GM23248 (cell line): ENCODE measurements around the gene GLG1. TPM values are rescaled to one million over a fixed set of nuclear protein-coding genes. Genes with fewer than 3 reads are reported as not detected.
A peak's percentile ranks its signal among the peaks of the same experiment; 100 is the strongest.
"Not testable (repeated sequence)": the region's sequence is repeated elsewhere in the genome, so short reads cannot be mapped to it uniquely, and the experiment has no call there.

Experiments used
- DNase-seq: peaks from one replicate; pipeline ENCODE4 v3.0.0-alpha.2; 2015
- H2AFZ ChIP-seq: fragments of 200-600 bp; sonication (generic); 2 replicates; pipeline ENCODE4 v1.6.1; 2016; ENCODE audit warnings: antibody characterized with exemption
- H3F3A ChIP-seq: fragments of 200-600 bp; sonication (generic); 2 replicates; pipeline ENCODE4 v1.6.1; 2016; ENCODE audit warnings: mild to moderate bottlenecking, antibody characterized with exemption, mixed run types; ENCODE audit not compliant: insufficient read depth
- H3K27ac ChIP-seq: fragments of 200-600 bp; sonication (generic); 2 replicates; pipeline ENCODE4 v1.5.1; 2016; ENCODE audit warnings: mild to moderate bottlenecking
- H3K27me3 ChIP-seq: fragments of 200-600 bp; sonication (generic); replicated peaks from 2 replicates; pipeline ENCODE4 v1.6.1; 2016; ENCODE audit warnings: mild to moderate bottlenecking; ENCODE audit not compliant: insufficient read depth
- H3K36me3 ChIP-seq: fragments of 200-600 bp; sonication (generic); 2 replicates; pipeline ENCODE4 v1.6.1; 2016; ENCODE audit warnings: low read depth, mild to moderate bottlenecking
- H3K4me1 ChIP-seq: fragments of 200-600 bp; sonication (generic); 2 replicates; pipeline ENCODE4 v1.6.1; 2016; ENCODE audit warnings: mild to moderate bottlenecking; ENCODE audit not compliant: insufficient read depth
- H3K4me2 ChIP-seq: fragments of 200-600 bp; sonication (generic); one replicate; pipeline ENCODE4 v1.6.1; 2016; ENCODE audit warnings: mild to moderate bottlenecking; ENCODE audit not compliant: unreplicated experiment
- H3K4me3 ChIP-seq: fragments of 200-600 bp; sonication (generic); 2 replicates; pipeline ENCODE4 v1.5.1; 2016; ENCODE audit warnings: mild to moderate bottlenecking
- H3K79me2 ChIP-seq: fragments of 200-600 bp; sonication (generic); 2 replicates; pipeline ENCODE4 v1.6.1; 2016; ENCODE audit warnings: mild to moderate bottlenecking; ENCODE audit not compliant: insufficient read depth
- H3K9ac ChIP-seq: fragments of 200-600 bp; sonication (generic); 2 replicates; pipeline ENCODE4 v1.6.1; 2016; ENCODE audit warnings: mild to moderate bottlenecking
- H3K9me2 ChIP-seq: fragments of 200-600 bp; sonication (generic); 2 replicates; pipeline ENCODE4 v1.6.1; 2016; ENCODE audit warnings: mixed run types, mild to moderate bottlenecking, moderate library complexity; ENCODE audit not compliant: insufficient read depth
- H3K9me3 ChIP-seq: fragments of 200-600 bp; sonication (generic); one replicate; pipeline ENCODE4 v1.6.1; 2017; ENCODE audit warnings: low read depth
- H4K20me1 ChIP-seq: fragments of 200-600 bp; sonication (generic); 2 replicates; pipeline ENCODE4 v1.6.0; 2016; ENCODE audit not compliant: insufficient read depth
- EZH2 ChIP-seq: fragments of 200-600 bp; sonication (generic); IDR thresholded peaks from 2 replicates; pipeline ENCODE4 v1.6.1; 2018; ENCODE audit warnings: antibody characterized with exemption, mild to moderate bottlenecking; ENCODE audit not compliant: insufficient read depth, poor library complexity, severe bottlenecking
- EZH2phosphoT487 ChIP-seq: fragments of 200-600 bp; sonication (generic); IDR thresholded peaks from 2 replicates; pipeline ENCODE4 v1.6.1; 2018; ENCODE audit warnings: antibody characterized with exemption, moderate library complexity, mild to moderate bottlenecking, low read depth; ENCODE audit not compliant: insufficient read depth
- WGBS, 2 experiments: methylation state at CpG; one replicate each; pipeline ENCODE4 v1.1.6; 2015 to 2017; ENCODE audit warnings: low lambda C conversion rate in 2 of 2, low coverage in 1 of 2; ENCODE audit errors: missing lambda C conversion rate in 2 of 2; 5-methylcytosine and 5-hydroxymethylcytosine counted together
- in situ Hi-C: fragments of 300-500 bp; cut with MboI; formaldehyde crosslinking; loops from 2 replicates; pipeline ENCODE4 v1.15.0; 2020
- polyA plus RNA-seq: library from polyadenylated mRNA; unstranded; fragments of >200 nt; fragmentation: Nextera tagmentation; extraction: Ambion mirVana; gene quantifications from 2 replicates; pipeline ENCODE4 v1.2.1, GENCODE V29; 2016
- total RNA-seq: library from RNA; depleted of rRNA; stranded (reverse); fragments of >200 nt; shearing (Covaris generic); gene quantifications from 2 replicates; pipeline ENCODE4 v1.2.3, GENCODE V29; 2014

Gene GLG1
- total and polyA plus RNA-seq, 2 experiments from 2014 or later: 136 to 145 TPM

- peaks cover 99% of the 10 kb centered on the region for H3K79me2 ChIP-seq
- H3K9ac ChIP-seq: no peak overlapping the region
- H3K4me1 ChIP-seq: 0 out of 2 replicates have a peak, but pooled peaks cover 4% of the 10 kb centered on the region
- H3K9me2 ChIP-seq: no peaks in the 10 kb centered on the region
- no peak for DNase-seq
- no peak overlapping the region for H2AFZ ChIP-seq
- H3K4me2 ChIP-seq: no peak overlapping the region
- WGBS, 2 experiments: 89% methylated on average over 1 of the region's 1 CpG
- no peak overlapping the region for H3K4me3 ChIP-seq
- H3K36me3 ChIP-seq: no peaks in the 10 kb centered on the region
- in situ Hi-C loops: no loop called here
- H4K20me1 ChIP-seq: peaks cover 12% of the 10 kb centered on the region
- no peak overlapping the region for H3K27ac ChIP-seq
- no peak for TF ChIP-seq EZH2
- no peak for TF ChIP-seq EZH2phosphoT487
- no peaks in the 10 kb centered on the region for H3F3A ChIP-seq
- H3K27me3 ChIP-seq: no peaks in the 10 kb centered on the region
- H3K9me3 ChIP-seq: no peaks in the 10 kb centered on the region
Observed at GRCh38 chr16:74557275-74557674, 49.6 kb downstream of the GLG1 start.

DNA sequence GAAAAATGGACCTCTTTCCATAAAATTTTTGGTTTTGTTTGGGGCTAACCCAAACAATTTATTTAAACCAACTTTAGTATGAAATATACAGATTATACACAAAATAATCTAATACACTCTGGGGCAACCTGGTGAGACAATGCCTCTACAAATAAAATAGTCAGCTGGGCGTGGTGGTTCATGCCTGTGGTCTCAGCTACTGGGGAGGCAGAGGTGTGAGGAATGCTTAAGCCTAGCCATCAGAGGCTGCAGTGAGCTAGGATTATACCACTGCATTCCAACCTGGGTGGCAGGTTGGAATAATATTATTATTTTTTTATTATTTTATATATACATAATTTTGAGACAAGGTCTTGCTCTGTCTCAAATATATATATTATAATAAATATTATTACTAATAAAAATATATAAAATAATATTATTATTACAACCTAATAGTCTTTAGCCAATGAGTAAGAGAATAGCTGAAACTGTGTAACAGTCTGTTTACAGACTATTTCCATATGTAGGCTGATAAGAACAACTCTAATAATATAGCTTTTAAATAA is 50.5 kb downstream of the GLG1 start:
- H4K20me1 ChIP-seq: peaks cover 7% of the 10 kb centered on the region
- H3K4me3 ChIP-seq: no peak overlapping the region
- H2AFZ ChIP-seq: no peak overlapping the region
- no peak overlapping the region for H3K9ac ChIP-seq
- peak; percentile 52 for DNase-seq
- H3K27ac ChIP-seq: no peak overlapping the region
- H3K27me3 ChIP-seq: no peaks in the 10 kb centered on the region
- no peaks in the 10 kb centered on the region for H3K9me3 ChIP-seq
- no peaks in the 10 kb centered on the region for H3K9me2 ChIP-seq
- peaks cover 95% of the 10 kb centered on the region for H3K79me2 ChIP-seq
- in situ Hi-C loops: no loop called here
- no peaks in the 10 kb centered on the region for H3F3A ChIP-seq
- no peak for TF ChIP-seq EZH2
- no peak for TF ChIP-seq EZH2phosphoT487
- no peak overlapping the region for H3K4me2 ChIP-seq
- H3K4me1 ChIP-seq: 0 out of 2 replicates have a peak, but pooled peaks cover under 1% of the 10 kb centered on the region
- H3K36me3 ChIP-seq: no peaks in the 10 kb centered on the region
- 90 to 97% methylated on average over 1 of the region's 1 CpG for WGBS, 2 experiments

DNA sequence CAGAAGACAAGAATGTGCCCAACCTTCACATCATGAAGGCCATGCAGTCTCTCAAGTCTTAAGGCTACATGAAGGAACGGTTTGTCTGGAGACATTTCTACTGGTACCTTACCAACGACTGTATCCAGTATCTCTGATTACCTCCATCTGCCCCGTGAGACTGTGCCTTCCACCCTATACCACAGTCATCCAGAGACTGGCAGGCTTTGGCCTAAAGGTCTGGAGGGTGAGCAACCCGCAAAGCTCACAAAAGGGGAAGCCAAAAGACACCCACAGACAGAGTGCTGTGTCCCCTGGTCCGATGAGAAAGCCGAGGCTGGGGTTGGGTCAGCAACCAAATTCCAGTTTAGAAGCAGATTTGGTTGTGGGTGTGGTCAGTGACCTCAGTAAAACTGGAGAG is 54.6 kb downstream of the GLG1 start:
- 90 to 91% methylated on average over 4 of the region's 6 CpGs for WGBS, 2 experiments
- H3K9ac ChIP-seq, H3K9me3 ChIP-seq, H3K36me3 ChIP-seq, H3K4me3 ChIP-seq, H3K27me3 ChIP-seq, H3K4me2 ChIP-seq, DNase-seq, H3K9me2 ChIP-seq, H3F3A ChIP-seq, in situ Hi-C loops, H3K27ac ChIP-seq, H3K4me1 ChIP-seq, H2AFZ ChIP-seq, H4K20me1 ChIP-seq: not testable (repeated sequence)
- H3K79me2 ChIP-seq: peaks cover 78% of the 10 kb centered on the region

GRCh38 chr16:74550227-74551019 is 56.5 kb downstream of the GLG1 start:
- H3K9me3 ChIP-seq, H3K9me2 ChIP-seq, H3K36me3 ChIP-seq, H3K4me1 ChIP-seq, H3K4me2 ChIP-seq, H3K9ac ChIP-seq, DNase-seq, H3K27me3 ChIP-seq, H3F3A ChIP-seq, H4K20me1 ChIP-seq, H2AFZ ChIP-seq, H3K4me3 ChIP-seq, H3K27ac ChIP-seq, in situ Hi-C loops: not testable (repeated sequence)
- 69 to 72% methylated on average over 7 of the region's 7 CpGs for WGBS, 2 experiments
- peaks cover 76% of the 10 kb centered on the region for H3K79me2 ChIP-seq

- H3K9ac ChIP-seq, H3K4me3 ChIP-seq, H3K36me3 ChIP-seq, H3F3A ChIP-seq, H4K20me1 ChIP-seq, H3K27ac ChIP-seq, in situ Hi-C loops, H3K9me2 ChIP-seq, DNase-seq, H3K4me2 ChIP-seq, H3K27me3 ChIP-seq, H3K9me3 ChIP-seq, H3K4me1 ChIP-seq, H2AFZ ChIP-seq: not testable (repeated sequence)
- H3K79me2 ChIP-seq: peaks cover 63% of the 10 kb centered on the region
- 95 to 98% methylated on average over 4 of the region's 4 CpGs for WGBS, 2 experiments
Observed at GRCh38 chr16:74546112-74546511, 60.8 kb downstream of the GLG1 start.

DNA sequence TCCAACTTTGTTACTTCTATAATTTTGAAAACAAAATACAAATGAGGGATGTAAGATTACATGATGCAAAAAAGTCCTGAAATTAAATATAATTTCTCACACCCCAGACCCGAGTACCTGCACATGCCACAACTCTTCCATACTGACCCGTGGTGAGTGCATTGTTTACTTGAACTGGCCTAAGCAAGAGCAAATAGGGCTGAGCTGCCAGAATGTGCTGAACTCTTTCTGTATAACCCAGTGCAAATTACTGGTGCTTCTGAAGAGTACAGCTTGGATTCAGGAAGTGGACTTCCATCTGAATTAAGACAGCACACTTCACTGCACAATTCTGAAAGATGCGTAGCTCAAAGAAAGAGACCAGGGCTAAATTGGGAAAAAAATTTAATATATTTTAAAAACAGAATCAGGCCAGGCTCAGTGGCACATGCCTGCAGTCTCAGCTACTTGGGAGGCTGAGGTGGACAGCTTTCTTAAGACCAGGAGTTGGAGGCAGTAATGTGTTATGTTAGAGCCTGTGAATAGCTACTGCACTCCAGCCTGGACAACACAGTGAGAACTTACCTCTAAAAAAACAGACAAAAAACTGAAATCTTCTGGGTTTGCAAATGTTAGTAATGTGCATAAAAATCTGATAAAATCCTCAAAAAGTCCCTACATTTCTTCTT is 63.9 kb downstream of the GLG1 start:
- in situ Hi-C loops: not testable (repeated sequence)
- WGBS, 2 experiments: 96 to 98% methylated on average over 2 of the region's 3 CpGs

DNA sequence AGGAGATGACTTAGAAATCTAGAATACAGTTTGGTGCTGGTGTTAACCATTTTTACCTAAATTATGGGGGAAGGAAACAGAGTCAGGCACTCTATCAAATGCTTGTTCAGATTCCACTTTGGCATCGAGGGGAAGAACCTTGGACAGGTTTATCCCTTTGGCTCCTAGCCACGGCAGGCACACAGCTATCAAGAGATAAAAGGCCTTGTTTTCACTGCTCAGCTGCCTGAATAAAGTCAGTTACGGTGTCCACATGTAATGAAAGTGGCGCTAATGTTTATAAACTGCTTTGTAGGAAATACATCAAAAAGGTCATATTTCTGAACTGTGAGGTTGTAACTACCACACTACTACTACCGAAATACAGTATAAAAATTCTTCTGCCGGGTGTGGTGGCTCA is 66.3 kb downstream of the GLG1 start:
- H3K9ac ChIP-seq, H3K4me3 ChIP-seq, H3K36me3 ChIP-seq, H3K27me3 ChIP-seq, H3F3A ChIP-seq, DNase-seq, in situ Hi-C loops, H3K4me2 ChIP-seq, H3K9me3 ChIP-seq, H4K20me1 ChIP-seq, H2AFZ ChIP-seq, H3K27ac ChIP-seq, H3K4me1 ChIP-seq, H3K9me2 ChIP-seq: not testable (repeated sequence)
- H3K79me2 ChIP-seq: peaks cover 47% of the 10 kb centered on the region
- 78 to 80% methylated on average over 6 of the region's 6 CpGs for WGBS, 2 experiments

More for the DNA sequence above, 63.9 kb downstream of the GLG1 start:
- H3K4me2 ChIP-seq, H3K9ac ChIP-seq, H3K27me3 ChIP-seq, H3K4me3 ChIP-seq, H3K36me3 ChIP-seq, H3K9me3 ChIP-seq, DNase-seq, H2AFZ ChIP-seq, H3K4me1 ChIP-seq, H3F3A ChIP-seq, H4K20me1 ChIP-seq, H3K9me2 ChIP-seq, H3K27ac ChIP-seq: not testable (repeated sequence)
- H3K79me2 ChIP-seq: peaks cover 53% of the 10 kb centered on the region
